KOPT-K1 (cell line): ENCODE results near the gene C16orf89.
"Not testable (repeated sequence)": the region's sequence is repeated elsewhere in the genome, so short reads cannot be mapped to it uniquely, and the experiment has no call there.

Experiments used
- H3K27ac ChIP-seq: fragments of 200-600 bp; sonication (generic); 2 replicates; pipeline ENCODE4 v1.5.1; 2016; ENCODE audit warnings: antibody characterized with exemption, mild to moderate bottlenecking, low read depth, low read length; ENCODE audit not compliant: poor library complexity, severe bottlenecking
- H3K36me3 ChIP-seq: fragments of 200-600 bp; sonication (generic); 2 replicates; pipeline ENCODE4 v1.5.1; 2017; ENCODE audit warnings: antibody characterized with exemption, mild to moderate bottlenecking, low read length, moderate library complexity; ENCODE audit not compliant: insufficient read depth
- H3K9me3 ChIP-seq: fragments of 200-600 bp; sonication (generic); 2 replicates; pipeline ENCODE4 v1.5.1; 2017; ENCODE audit warnings: antibody characterized with exemption, low read length, mild to moderate bottlenecking; ENCODE audit not compliant: insufficient read depth, poor library complexity, severe bottlenecking

C16orf89 gene, protein sequence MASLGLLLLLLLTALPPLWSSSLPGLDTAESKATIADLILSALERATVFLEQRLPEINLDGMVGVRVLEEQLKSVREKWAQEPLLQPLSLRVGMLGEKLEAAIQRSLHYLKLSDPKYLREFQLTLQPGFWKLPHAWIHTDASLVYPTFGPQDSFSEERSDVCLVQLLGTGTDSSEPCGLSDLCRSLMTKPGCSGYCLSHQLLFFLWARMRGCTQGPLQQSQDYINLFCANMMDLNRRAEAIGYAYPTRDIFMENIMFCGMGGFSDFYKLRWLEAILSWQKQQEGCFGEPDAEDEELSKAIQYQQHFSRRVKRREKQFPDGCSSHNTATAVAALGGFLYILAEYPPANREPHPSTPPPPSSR

DNA sequence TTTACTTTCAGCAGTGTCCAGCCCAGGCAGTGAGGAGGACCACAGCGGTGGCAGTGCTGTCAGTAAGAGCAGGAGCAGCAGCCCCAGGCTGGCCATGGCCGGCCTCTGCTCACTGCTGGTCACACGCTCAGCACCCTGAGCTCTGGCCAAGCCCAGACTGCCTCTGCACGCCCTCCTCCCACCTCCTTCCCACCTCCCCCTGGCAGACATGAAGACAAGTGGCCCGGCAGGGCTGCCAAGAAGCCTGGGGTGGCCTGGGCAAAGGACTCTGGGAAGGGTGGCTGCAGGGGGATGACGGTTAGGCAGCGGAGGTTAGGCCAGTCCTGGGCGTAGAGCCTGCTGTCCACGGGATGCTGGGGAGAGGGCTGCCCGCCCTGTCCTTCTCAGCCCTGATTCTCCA lies at the start of gene C16orf89:
C16orf89 (minus strand) TSS at position 144 of the 400 bp plus-strand sequence; CDS start at position 96, 48 bp downstream.
- H3K9me3 ChIP-seq, result no peaks in the 10 kb centered on the region
- no peak within 1 kb of the TSS for H3K27ac ChIP-seq
- no peaks in the 10 kb centered on the region for H3K36me3 ChIP-seq

DNA sequence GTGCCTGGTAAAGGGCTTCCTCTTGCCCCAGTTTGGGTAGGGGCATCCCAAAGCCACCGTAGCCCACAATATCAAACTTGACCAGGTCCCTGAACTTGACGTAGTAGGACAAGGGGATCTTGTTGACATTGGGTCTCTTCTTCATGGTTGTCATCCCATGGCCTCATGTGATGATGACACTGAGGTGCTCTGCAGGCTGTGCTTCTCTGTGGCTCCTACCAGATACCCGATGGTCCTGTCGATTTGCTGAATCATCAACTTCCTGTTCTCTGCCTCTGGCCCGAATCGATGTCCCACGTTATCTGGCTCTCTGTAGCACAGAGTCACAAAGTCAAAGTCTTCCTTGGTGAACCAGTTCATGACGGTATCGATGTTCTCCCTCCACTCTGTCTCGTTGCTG lies 45.2 kb upstream of the C16orf89 start:
- H3K9me3 ChIP-seq, H3K36me3 ChIP-seq, H3K27ac ChIP-seq: not testable (repeated sequence)

DNA sequence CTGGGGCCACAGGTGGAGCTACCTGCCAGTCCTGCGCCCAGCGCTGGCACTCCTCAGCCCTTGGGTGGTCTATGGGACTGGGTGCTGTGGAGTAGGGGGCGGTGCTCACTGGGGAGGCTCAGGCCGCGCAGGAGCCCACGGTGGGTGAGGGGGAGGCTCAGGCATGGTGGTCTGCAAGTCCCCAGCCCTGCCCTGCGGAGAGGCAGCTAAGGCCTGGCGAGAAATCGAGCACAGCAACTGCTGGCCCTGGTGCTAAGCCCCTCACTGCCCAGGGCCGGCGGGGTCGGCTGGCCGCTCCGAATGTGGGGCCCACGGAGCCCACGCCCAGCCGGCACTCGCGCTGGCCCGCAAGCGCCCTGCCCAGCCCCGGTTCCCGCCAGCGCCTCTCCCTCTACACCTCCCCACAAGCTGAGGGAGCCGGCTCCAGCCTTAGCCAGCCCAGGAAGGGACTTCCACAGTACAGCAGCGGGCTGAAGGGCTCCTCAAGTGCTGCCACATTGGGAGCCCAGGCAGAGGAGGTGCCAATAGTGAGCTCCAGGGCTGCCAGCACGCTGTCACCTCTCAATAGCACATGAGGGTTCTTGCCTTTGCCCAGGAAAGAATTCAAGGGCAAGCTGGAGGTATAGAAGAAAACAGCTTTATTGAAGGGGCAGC lies 42.9 kb upstream of the C16orf89 start:
- Histone ChIP-seq H3K36me3 (no peaks in the 10 kb centered on the region), H3K27ac (no peak overlapping the region), H3K9me3 (no peaks in the 10 kb centered on the region)

DNA sequence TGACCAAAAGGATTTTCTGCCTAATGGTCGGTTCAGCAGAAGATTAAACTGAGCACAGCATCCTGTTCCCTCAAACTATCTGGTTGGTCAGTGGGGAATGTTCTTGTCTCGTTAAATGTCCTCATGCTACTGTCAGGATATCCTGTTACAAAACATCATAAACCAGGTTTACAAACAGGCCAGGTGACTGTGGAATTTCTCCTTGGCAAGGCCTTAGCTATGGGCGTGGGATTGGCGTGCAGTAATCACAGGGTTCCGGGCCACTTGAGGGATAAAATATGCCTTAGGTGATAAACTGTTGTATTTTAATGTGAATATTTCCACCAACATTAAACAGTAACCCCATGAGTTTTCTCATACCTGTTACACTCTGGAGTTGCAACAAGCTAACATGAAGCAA lies 39.3 kb upstream of the C16orf89 start:
- not testable (repeated sequence) for H3K36me3 ChIP-seq, H3K9me3 ChIP-seq, H3K27ac ChIP-seq

DNA sequence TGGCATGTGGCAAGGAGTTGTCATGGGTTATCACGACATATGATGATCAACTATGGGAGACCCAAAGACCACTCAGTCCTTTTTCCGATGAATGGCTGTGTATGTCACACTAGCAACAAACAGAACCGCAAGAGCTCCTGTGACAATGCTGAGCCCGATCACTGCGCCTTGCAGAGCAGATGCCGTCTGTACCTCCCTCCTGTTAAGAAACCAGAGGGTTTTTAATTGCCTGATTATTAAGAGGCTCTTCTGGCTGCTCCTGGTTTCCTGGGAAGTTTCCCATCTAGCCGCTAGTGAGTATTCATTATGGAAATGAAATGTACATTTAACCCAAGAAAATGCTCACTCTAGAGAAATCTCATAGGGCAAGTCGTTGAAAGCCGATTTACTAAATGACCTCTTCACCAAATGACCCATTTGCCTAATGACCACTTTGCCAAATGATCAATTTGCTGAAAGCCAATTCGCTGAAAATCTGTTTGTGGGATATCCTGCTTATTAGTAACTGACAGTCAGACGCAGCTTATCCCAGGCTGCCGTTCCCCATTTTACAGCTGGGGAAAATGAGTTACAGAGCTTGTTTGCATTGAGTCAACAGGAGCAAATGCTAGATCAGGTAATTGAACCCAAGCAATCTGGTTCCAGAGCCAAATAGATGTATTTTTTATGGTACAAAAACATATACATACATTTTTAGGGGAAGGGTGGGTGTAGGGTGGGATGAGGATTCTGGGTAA lies 37.7 kb upstream of the C16orf89 start:
- not testable (repeated sequence) for H3K27ac ChIP-seq, H3K9me3 ChIP-seq, H3K36me3 ChIP-seq

DNA sequence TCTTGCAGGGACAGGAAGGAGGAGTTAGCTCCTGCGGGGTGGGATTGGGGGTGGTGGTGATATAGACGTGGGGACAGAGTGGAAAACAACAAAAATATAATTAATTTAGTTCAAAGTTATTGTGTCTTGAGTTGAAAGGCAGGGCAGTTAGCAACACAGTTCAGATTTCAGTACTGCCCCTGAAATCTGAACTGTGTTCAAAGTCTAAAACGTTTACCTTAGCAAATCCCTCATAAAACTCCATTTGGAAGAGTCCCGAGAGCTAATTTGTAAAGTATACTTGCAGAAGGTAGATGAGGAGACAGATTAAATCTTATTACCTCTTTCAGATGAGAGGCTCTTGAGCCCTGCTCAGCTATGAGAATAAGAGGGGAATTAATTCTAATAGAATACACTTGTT lies 33.4 kb upstream of the C16orf89 start:
- H3K27ac ChIP-seq, H3K36me3 ChIP-seq, H3K9me3 ChIP-seq: not testable (repeated sequence)

DNA sequence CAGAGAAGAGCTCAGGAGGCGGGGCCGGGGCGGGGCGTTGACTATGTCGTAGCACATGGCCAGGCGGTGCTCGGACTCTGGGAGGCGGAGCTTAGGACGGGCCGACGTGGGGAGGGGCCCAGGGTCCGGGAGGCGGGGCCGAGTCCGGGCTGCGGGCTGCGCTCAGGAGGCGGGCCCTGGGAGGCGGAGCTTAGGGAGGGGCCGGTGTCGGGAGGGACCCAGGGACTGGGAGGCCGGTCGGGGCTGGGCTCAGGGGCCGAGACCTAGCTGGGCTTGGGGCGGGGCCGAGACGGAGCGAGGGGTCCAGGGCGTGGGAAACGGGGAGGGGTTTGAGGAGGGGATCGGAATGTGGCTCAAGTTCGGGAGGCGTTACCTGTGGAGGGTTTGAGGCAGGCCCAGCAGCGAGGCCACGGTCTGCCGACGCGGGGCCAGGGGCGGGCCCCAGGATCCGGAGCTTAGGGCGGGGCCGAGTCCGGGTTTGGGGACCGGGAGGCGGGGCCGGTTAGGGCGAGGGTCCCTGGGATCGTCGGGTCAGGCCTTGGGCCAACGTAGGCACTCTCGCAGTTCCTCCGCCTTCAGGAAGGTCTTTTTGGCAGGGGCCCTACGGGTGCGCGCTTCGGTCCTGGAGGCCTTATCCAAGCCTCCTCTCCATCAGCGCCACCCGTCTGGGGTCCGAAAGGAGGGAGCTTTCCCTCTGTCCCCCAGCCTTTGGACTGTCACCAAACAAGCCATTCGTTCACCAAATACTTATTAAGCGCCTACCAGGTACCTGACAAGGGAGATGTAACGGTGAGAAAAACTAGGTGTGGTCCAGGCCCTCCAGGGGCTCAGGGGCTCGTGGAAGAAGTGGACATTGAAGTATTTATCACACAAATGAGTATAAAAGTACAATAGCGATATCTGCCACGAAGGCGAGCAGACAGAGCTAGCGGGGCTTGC lies 32.7 kb upstream of the C16orf89 start:
- peak overlapping the region; percentile 42 for H3K27ac ChIP-seq

DNA sequence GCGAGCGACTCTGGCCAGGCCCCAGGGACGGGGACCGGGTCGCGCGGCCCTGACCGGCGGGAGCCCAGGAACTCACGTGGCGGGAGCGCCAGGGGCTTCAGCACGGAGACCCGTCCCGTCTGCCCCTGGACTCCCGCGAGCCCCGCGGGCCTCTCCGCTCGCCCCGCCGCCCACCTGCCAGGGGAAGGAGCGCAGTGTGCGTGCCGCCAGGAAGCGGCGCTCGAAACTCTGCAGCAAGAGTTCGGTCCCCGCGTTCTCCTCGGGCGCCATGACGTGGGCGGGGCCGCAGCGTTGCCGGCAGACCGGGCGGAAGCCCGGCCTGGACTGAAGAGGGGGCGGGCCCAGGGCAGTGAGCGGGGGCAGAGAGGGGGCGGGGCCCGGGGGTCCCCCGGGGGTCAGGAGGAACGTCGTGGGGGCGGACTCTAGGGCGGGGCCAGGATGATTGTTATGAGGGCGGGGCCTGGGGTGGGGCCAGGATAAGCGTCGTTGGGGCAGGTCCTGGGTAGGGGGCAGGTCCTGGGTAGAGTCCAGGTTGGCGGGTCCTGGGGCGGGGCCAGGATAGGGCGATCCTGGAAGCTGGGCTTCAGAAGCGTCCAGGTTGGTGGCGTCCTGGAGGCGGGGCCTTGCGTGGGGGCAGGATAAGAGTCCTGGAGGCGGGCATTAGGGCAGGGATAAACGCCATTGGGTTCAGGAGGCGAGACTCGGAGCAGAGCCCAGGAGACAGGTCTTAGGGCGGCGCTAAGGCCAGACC lies 31.9 kb upstream of the C16orf89 start, which contains the start of gene EEF2KMT:
EEF2KMT (minus strand) TSS at position 326 of the 751 bp plus-strand sequence; CDS start at position 270, 56 bp downstream.
- not testable (repeated sequence) for H3K36me3 ChIP-seq, H3K9me3 ChIP-seq
- H3K27ac ChIP-seq, result peak within 1 kb of the TSS; percentile 42

More for the DNA sequence above, 32.7 kb upstream of the C16orf89 start:
- not testable (repeated sequence) for H3K9me3 ChIP-seq, H3K36me3 ChIP-seq

DNA sequence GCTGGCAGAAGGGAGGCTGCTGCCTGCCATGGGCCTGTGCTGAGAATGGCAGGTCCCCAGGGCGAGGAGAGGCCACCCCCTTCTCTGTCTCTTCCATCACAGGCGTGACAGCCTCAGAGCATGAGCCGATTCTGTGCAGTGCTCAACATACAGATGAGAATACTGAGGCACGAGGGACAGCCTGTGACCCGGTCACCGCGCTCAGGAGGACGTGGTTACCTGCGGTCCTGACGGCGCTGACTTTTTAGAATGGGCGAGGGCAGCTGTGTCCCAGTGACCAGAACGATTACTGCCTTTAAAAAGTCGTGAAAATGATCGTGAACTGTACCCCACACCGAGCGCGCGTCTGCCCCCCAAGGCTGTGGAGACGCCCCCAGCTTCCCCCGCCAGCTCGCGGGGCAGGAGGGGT lies 31.3 kb upstream of the C16orf89 start:
- H3K9me3 ChIP-seq, H3K36me3 ChIP-seq: not testable (repeated sequence)
- peak overlapping the region; percentile 42 for H3K27ac ChIP-seq

DNA sequence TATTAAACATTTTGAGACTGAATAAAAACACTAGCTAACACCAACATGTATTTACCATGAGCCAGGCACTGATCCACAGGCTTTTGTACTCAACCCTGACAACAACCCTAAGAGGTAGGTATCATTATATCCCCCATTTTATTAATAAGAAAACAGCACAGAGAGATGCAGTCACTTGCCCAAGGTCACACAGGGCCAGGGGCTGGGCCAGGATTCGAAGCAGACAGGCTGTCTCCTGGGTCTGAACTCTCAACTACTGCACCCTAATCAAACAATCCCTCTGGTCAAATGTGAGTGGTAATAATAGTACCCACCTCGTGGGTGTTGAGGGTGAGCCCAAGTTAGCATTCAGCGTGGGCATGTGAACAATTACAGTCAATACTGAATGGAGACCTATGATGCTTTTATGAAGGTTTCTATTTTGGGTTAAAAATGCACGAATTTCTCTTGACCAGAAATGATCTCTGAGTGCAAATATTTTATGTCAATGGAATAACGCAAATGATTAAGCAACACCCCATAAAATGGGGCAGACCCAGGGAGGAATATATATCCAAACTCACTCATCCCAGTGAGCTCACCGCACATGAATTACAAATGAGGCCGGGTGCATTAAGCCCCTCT lies 30.8 kb upstream of the C16orf89 start:
- not testable (repeated sequence) for H3K36me3 ChIP-seq, H3K27ac ChIP-seq, H3K9me3 ChIP-seq

DNA sequence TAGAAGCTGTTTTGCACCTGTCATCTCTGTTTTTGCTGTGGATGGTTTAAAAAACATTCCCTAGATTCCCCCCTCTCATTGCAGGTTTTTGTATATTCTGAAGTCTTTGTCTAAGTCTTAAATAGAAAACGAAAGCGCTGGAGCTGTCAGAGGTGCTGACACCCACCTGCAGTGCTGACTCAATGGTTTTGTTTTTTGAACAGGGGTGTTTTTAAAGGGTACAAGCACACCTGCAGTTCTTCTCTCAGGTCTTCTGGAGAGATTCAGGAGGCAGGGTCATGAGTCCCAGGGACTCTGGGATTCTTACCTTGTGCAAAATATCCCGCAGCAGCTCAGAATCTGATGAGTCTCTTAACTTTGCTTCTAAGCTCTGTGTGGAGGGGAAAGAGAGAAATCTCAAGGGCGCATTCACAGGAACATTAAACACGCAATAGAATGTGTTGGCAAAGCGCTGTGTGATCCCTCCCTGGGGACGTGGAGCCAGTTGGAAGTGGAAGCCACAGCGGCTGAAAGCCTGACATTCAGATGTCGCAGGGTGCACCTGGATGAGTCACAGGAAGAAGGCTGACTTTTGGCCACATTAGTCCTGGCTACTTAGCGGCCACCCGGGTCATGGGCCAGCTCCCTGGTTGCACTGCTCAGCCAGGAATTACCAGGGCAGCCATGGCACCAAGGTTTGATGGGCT lies 29.5 kb upstream of the C16orf89 start:
- H3K27ac ChIP-seq, H3K9me3 ChIP-seq: not testable (repeated sequence)

DNA sequence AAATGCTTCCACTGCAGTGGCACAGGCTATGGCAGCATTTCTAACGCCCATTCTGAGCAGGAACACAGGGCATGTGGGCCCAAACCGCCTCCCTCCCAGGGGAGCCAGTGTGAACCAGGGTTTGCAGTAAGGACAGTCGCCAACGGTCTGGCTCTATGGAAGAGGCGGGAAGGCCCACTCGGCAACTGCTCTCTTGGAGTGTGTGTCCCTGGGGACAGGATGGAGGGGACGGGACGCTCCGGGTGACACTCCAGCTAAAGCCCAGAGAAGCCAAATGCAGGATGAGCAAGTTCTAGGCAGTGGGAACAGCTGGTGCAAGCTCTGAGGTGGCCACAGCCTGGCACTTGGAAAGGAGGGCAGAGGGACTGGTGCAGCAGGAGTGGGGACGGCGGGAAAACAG lies 28.0 kb upstream of the C16orf89 start:
- not testable (repeated sequence) for H3K27ac ChIP-seq, H3K36me3 ChIP-seq, H3K9me3 ChIP-seq

More for the DNA sequence above, 29.5 kb upstream of the C16orf89 start:
- not testable (repeated sequence) for H3K36me3 ChIP-seq

DNA sequence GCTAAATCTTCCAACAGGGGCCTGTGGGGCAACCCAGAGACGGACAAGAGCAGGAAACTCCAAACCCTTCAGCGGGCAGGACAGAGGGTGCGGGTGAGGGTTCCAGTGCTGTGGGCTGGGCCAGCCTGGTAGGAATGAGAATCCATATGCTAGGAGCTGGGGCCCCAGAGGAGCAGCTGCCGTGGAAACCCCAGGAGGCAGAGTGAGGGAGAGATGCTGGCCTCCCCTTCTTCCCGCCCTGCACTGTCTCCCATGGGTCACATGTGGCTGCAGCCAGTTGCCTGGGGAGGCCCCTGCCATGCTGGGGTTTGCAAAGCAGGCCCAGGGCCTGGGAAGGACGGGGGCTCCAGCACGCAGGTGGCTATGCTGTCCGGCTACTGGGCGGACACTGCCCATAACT lies 27.3 kb upstream of the C16orf89 start:
- H3K9me3 ChIP-seq, H3K36me3 ChIP-seq, H3K27ac ChIP-seq: not testable (repeated sequence)
